IMR-90 (cell line): ENCODE data around the gene NFATC1. TPM values are rescaled to one million over a fixed set of nuclear protein-coding genes. Genes with fewer than 3 reads are reported as not detected.

Experiments
- ATAC-seq: fragments of 200-7000 bp; cut with Tn5 transposase; 2 replicates; pipeline ENCODE4 v1.9.1; 2020; ENCODE audit warnings: low read depth, mild to moderate bottlenecking, moderate library complexity
- BruUV-seq: library from RNA; stranded (reverse); fragments of 400-500 nt; replicated peaks from 2 replicates; lab custom pipeline; 2021; lab: Mats Ljungman, UMichigan
- CTCF ChIA-PET: fragments of 300-600 bp; formaldehyde crosslinking; extraction: SDS; loops from one replicate; lab custom pipeline; 2021; ENCODE audit warnings: antibody characterized with exemption; lab: Yijun Ruan, JAX
- POLR2A ChIA-PET: fragments of 300-600 bp; sonication (Branson Sonifier 250); formaldehyde crosslinking; loops from one replicate; lab custom pipeline; 2022; ENCODE audit warnings: antibody characterized with exemption; ENCODE audit not compliant: unreplicated experiment; lab: Charles Lee
- DNase-seq: peaks from one replicate; pipeline ENCODE4 v3.0.0; 2013
- H2AFZ ChIP-seq: replicated peaks from 2 replicates; pipeline ENCODE3; 2013; ENCODE audit warnings: low read length, mild to moderate bottlenecking; ENCODE audit not compliant: poor library complexity
- H2AK5ac ChIP-seq: 2 replicates; pipeline ENCODE4 v1.6.1; 2013; ENCODE audit warnings: low read depth, low read length, inconsistent platforms
- H2AK9ac ChIP-seq: replicated peaks from 2 replicates; pipeline ENCODE3; 2013; ENCODE audit warnings: mild to moderate bottlenecking, low read depth, low read length, moderate library complexity; ENCODE audit not compliant: poor library complexity
- H2BK120ac ChIP-seq: 2 replicates; pipeline ENCODE4 v1.6.1; 2013; ENCODE audit warnings: low read depth, low read length, inconsistent platforms
- H2BK15ac ChIP-seq: 3 replicates; pipeline ENCODE4 v1.6.1; 2013; ENCODE audit warnings: low read depth, low read length, inconsistent platforms
- H2BK20ac ChIP-seq: 2 replicates; pipeline ENCODE4 v1.6.1; 2013; ENCODE audit warnings: low read depth, mild to moderate bottlenecking, inconsistent platforms, low read length, moderate library complexity
- H2BK5ac ChIP-seq: 2 replicates; pipeline ENCODE4 v1.6.1; 2013; ENCODE audit warnings: mild to moderate bottlenecking, low read depth, low read length, inconsistent platforms; ENCODE audit not compliant: poor library complexity, severe bottlenecking
- H3K14ac ChIP-seq: replicated peaks from 2 replicates; pipeline ENCODE4 v1.6.1; 2013; ENCODE audit warnings: low read depth, low read length, inconsistent platforms
- H3K18ac ChIP-seq: 2 replicates; pipeline ENCODE4 v1.6.1; 2013; ENCODE audit warnings: low read depth, low read length, control low read depth
- H3K23ac ChIP-seq: 2 replicates; pipeline ENCODE4 v1.6.1; 2013; ENCODE audit warnings: low read depth, low read length, inconsistent platforms
- H3K27ac ChIP-seq: 2 replicates; pipeline ENCODE4 v1.5.1; 2013; ENCODE audit warnings: mild to moderate bottlenecking, control low read depth, low read length; ENCODE audit not compliant: insufficient read depth
- H3K27me3 ChIP-seq: 2 replicates; pipeline ENCODE4 v1.6.1; 2013; ENCODE audit warnings: low read length; ENCODE audit not compliant: control insufficient read depth, insufficient read depth
- H3K36me3 ChIP-seq: 2 replicates; pipeline ENCODE4 v1.6.1; 2013; ENCODE audit warnings: low read length, mixed read lengths; ENCODE audit not compliant: control insufficient read depth, insufficient read depth
- H3K4ac ChIP-seq: 2 replicates; pipeline ENCODE4 v1.6.1; 2013; ENCODE audit warnings: low read depth, low read length, inconsistent platforms
- H3K4me1 ChIP-seq: 2 replicates; pipeline ENCODE4 v1.6.1; 2013; ENCODE audit warnings: low read length, mixed read lengths; ENCODE audit not compliant: control insufficient read depth, insufficient read depth
- H3K4me2 ChIP-seq: 2 replicates; pipeline ENCODE4 v1.6.1; 2013; ENCODE audit warnings: low read depth, mild to moderate bottlenecking, control low read depth, low read length, moderate library complexity
- H3K4me3 ChIP-seq: 2 replicates; pipeline ENCODE4 v1.5.1; 2013; ENCODE audit warnings: low read depth, mild to moderate bottlenecking, control low read depth, low read length, moderate library complexity; ENCODE audit not compliant: insufficient read depth
- H3K56ac ChIP-seq: 2 replicates; pipeline ENCODE4 v1.6.1; 2013; ENCODE audit warnings: low read length, inconsistent platforms; ENCODE audit not compliant: insufficient read depth; ENCODE audit errors: extremely low read depth
- H3K79me1 ChIP-seq, 2 experiments: 2 replicates each; pipeline ENCODE4 v1.6.1; 2013; ENCODE audit warnings: low read length in 2 of 2, inconsistent platforms in 1 of 2, low read depth in 1 of 2
- H3K9ac ChIP-seq: 2 replicates; pipeline ENCODE4 v1.6.1; 2013; ENCODE audit warnings: low read depth, low read length, control low read depth
- H3K9me1 ChIP-seq: 2 replicates; pipeline ENCODE4 v1.6.1; 2013; ENCODE audit warnings: low read length, inconsistent platforms; ENCODE audit not compliant: insufficient read depth
- H3K9me3 ChIP-seq: 2 replicates; pipeline ENCODE4 v1.6.1; 2013; ENCODE audit warnings: low read length; ENCODE audit not compliant: control insufficient read depth, insufficient read depth
- H4K20me1 ChIP-seq: 2 replicates; pipeline ENCODE4 v1.6.1; 2013; ENCODE audit warnings: low read length, inconsistent platforms; ENCODE audit not compliant: insufficient read depth
- H4K5ac ChIP-seq: 2 replicates; pipeline ENCODE4 v1.6.1; 2013; ENCODE audit warnings: mild to moderate bottlenecking, low read depth, low read length, control low read depth
- H4K8ac ChIP-seq, 2 experiments: 2 replicates each; pipeline ENCODE4 v1.6.1; 2013; ENCODE audit warnings: low read depth in 2 of 2, low read length in 2 of 2, control low read depth in 1 of 2, inconsistent platforms in 1 of 2
- H4K91ac ChIP-seq: 2 replicates; pipeline ENCODE4 v1.6.1; 2013; ENCODE audit warnings: low read depth, low read length, inconsistent platforms; ENCODE audit not compliant: insufficient read depth
- BHLHE40 ChIP-seq: fragments of 150-350 bp; IDR thresholded peaks from 2 replicates; pipeline ENCODE4 v1.6.1; 2016; ENCODE audit warnings: mild to moderate bottlenecking, low read depth, low read length
- CEBPB ChIP-seq: IDR thresholded peaks from 2 replicates; pipeline ENCODE4 v1.6.1; 2012; ENCODE audit warnings: low read depth, low read length, improper control_type of control experiment
- CHD1 ChIP-seq: IDR thresholded peaks from 2 replicates; pipeline ENCODE4 v1.6.1; 2012; ENCODE audit warnings: low read depth, low read length, improper control_type of control experiment
- ELK1 ChIP-seq: fragments of 150-350 bp; IDR thresholded peaks from 2 replicates; pipeline ENCODE4 v1.6.1; 2016; ENCODE audit warnings: low read depth, mild to moderate bottlenecking, low read length, moderate library complexity, borderline replicate concordance
- FOS ChIP-seq: fragments of 150-350 bp; IDR thresholded peaks from 2 replicates; pipeline ENCODE4 v1.6.1; 2016; ENCODE audit warnings: low read depth, low read length
- MAFK ChIP-seq: IDR thresholded peaks from 2 replicates; pipeline ENCODE4 v1.6.1; 2012; ENCODE audit warnings: low read depth, low read length, improper control_type of control experiment
- MAZ ChIP-seq: IDR thresholded peaks from 2 replicates; pipeline ENCODE4 v1.6.1; 2012; ENCODE audit warnings: low read depth, mild to moderate bottlenecking, low read length, improper control_type of control experiment, moderate library complexity, borderline replicate concordance
- MXI1 ChIP-seq: IDR thresholded peaks from 2 replicates; pipeline ENCODE4 v1.6.1; 2012; ENCODE audit warnings: low read depth, mild to moderate bottlenecking, low read length, moderate library complexity, borderline replicate concordance
- NFE2L2 ChIP-seq: fragments of 150-350 bp; IDR thresholded peaks from 2 replicates; pipeline ENCODE4 v1.6.1; 2016; ENCODE audit warnings: low read depth, mild to moderate bottlenecking, low read length
- POLR2A ChIP-seq: IDR thresholded peaks from 2 replicates; pipeline ENCODE4 v1.6.1; 2012; ENCODE audit warnings: mild to moderate bottlenecking, low read depth, low read length
- RAD21 ChIP-seq: IDR thresholded peaks from 2 replicates; pipeline ENCODE4 v1.6.1; 2012; ENCODE audit warnings: low read length, improper control_type of control experiment
- RCOR1 ChIP-seq: IDR thresholded peaks from 2 replicates; pipeline ENCODE4 v1.6.1; 2012; ENCODE audit warnings: mild to moderate bottlenecking, low read length, improper control_type of control experiment; ENCODE audit not compliant: insufficient replicate concordance
- RFX5 ChIP-seq: IDR thresholded peaks from 2 replicates; pipeline ENCODE4 v1.8.0; 2012; ENCODE audit warnings: low read depth, mild to moderate bottlenecking, low read length, moderate library complexity
- SMC3 ChIP-seq: fragments of 150-350 bp; IDR thresholded peaks from 2 replicates; pipeline ENCODE4 v1.6.1; 2016; ENCODE audit warnings: low read depth, mild to moderate bottlenecking, antibody characterized with exemption, low read length, moderate library complexity
- USF2 ChIP-seq: fragments of 150-350 bp; IDR thresholded peaks from 2 replicates; pipeline ENCODE4 v1.6.1; 2017; ENCODE audit warnings: mild to moderate bottlenecking, antibody characterized with exemption, low read length, low read depth
- WGBS, 2 experiments: methylation state at CpG; one replicate each; pipeline versions ENCODE4 v1.1.5 to v1.1.7; 2013; ENCODE audit warnings: missing lambda C conversion rate in 2 of 2; ENCODE audit not compliant: insufficient read length in 1 of 2; ENCODE audit errors: extremely low coverage in 2 of 2; 5-methylcytosine and 5-hydroxymethylcytosine counted together
- dilution Hi-C: fragments of 300-500 bp; cut with HindIII; formaldehyde crosslinking; loops from one replicate; pipeline ENCODE4 v1.14.3; 2018; ENCODE audit warnings: low sequenced_read_pairs; ENCODE audit not compliant: unreplicated experiment
- in situ Hi-C: fragments of 300-500 bp; cut with MboI; formaldehyde crosslinking; loops from 3 replicates; pipeline ENCODE4 v1.14.3; 2019; ENCODE audit warnings: low sequenced_read_pairs, inconsistent platforms, mixed read lengths
- intact Hi-C: fragments of 100-400 bp; cut with micrococcal nuclease; formaldehyde crosslinking; loops from 2 replicates; pipeline ENCODE4 v1.10.0; 2022
- polyA plus RNA-seq, 3 experiments: library from polyadenylated mRNA; depleted of rRNA; stranded (reverse); fragments of >200 nt; gene quantifications; 2 replicates each; pipeline ENCODE4 v1.2.3, GENCODE V29; 2012; ENCODE audit warnings: low replicate concordance in 1 of 3
- total RNA-seq: library from RNA; depleted of rRNA; stranded (reverse); fragments of >200 nt; gene quantifications from 2 replicates; pipeline ENCODE4 v1.2.3, GENCODE V29; 2012

Gene NFATC1
- total and polyA plus RNA-seq, 2 of the 4 experiments (the other 2 are of a cell fraction), result 0.36 to 1.8 TPM

- Histone ChIP-seq H3K18ac (no peak overlapping the region), H3K23ac (no peak overlapping the region), H2AFZ (peak overlapping the region; percentile 53), H4K20me1 (no peaks in the 10 kb centered on the region), H3K79me1 (no peaks in the 10 kb centered on the region), H3K36me3 (no peaks in the 10 kb centered on the region), H3K56ac (no peak overlapping the region), H3K4me3 (no peak overlapping the region), H2BK120ac (no peak overlapping the region), H3K9me3 (peaks cover 4% of the 10 kb centered on the region; the same call in 1 of the 2 replicates), H2BK5ac (no peak overlapping the region), H3K9ac (0 out of 2 replicates have a peak overlapping the region, but pooled peaks have one; percentile 21), H2BK20ac (no peak overlapping the region), H2AK5ac (no peak overlapping the region), H3K4me2 (no peak overlapping the region), H3K4me1 (peaks cover 5% of the 10 kb centered on the region; the same call in 1 of the 2 replicates), H4K91ac (no peak overlapping the region), H2BK15ac (no peak overlapping the region), H4K5ac (peak overlapping the region; percentile 21; the same call in 1 of the 2 replicates), H3K4ac (no peak overlapping the region), H3K9me1 (no peaks in the 10 kb centered on the region), H3K27me3 (no peaks in the 10 kb centered on the region; the same call in 1 of the 2 replicates), H2AK9ac (no peak overlapping the region), H4K8ac (peak overlapping the region in 1 of 2 experiments; percentile 52; a peak in 1 of 4 replicates), H3K14ac (no peak overlapping the region), H3K27ac (no peak overlapping the region)
- in situ Hi-C loops (no loop called here), dilution Hi-C loops (no loop called here), intact Hi-C loops (no loop called here)
- WGBS, 2 experiments, result 92% methylated on average over 8 of the region's 20 CpGs; no CpG with 5 or more reads in 1 of the 2 experiments
- ATAC-seq, result peak; percentile 8
- CTCF ChIA-PET, result no interaction called here
- DNase-seq, result no peak
- POLR2A ChIA-PET, result no interaction called here
- no TSS peak for BruUV-seq
- TF ChIP-seq MXI1, result no peak
- no peak for TF ChIP-seq FOS
- TF ChIP-seq RAD21, result no peak
- no peak for TF ChIP-seq USF2
- no peak for TF ChIP-seq BHLHE40
- no peak for TF ChIP-seq ELK1
- TF ChIP-seq POLR2A, result no peak
- TF ChIP-seq MAZ, result no peak
- no peak for TF ChIP-seq CEBPB
- TF ChIP-seq CHD1, result no peak
- no peak for TF ChIP-seq NFE2L2
- no peak for TF ChIP-seq SMC3
- no peak for TF ChIP-seq MAFK
- TF ChIP-seq RFX5, result no peak
- no peak for TF ChIP-seq RCOR1
Observed at GRCh38 chr18:79506191-79507075, 110.7 kb downstream of the NFATC1 start.
